B cell (primary cell): ENCODE data around the gene GAK. TPM values are rescaled to one million over a fixed set of nuclear protein-coding genes. Genes with fewer than 3 reads are reported as not detected.

ENCODE experiments used
- ATAC-seq: fragments of 200-7000 bp; cut with Tn5 transposase; one replicate; pipeline ENCODE4 v1.10.0; 2021; ENCODE audit warnings: low read depth, mild to moderate bottlenecking, moderate number of reproducible peaks, moderate library complexity
- CTCF ChIA-PET: fragments of 350-600 bp; sonication (Branson Sonifier 250); formaldehyde crosslinking; loops from one replicate; lab custom pipeline; 2021; ENCODE audit warnings: antibody characterized with exemption, inconsistent platforms; lab: Charles Lee
- POLR2A ChIA-PET: fragments of 350-600 bp; sonication (Branson Sonifier 250); formaldehyde crosslinking; loops from one replicate; lab custom pipeline; 2021; ENCODE audit warnings: antibody characterized with exemption; lab: Charles Lee
- DNase-seq: peaks from one replicate; pipeline ENCODE4 v3.0.0; 2013
- H2AFZ ChIP-seq: 2 replicates; pipeline ENCODE4 v1.6.1; 2012; ENCODE audit warnings: mild to moderate bottlenecking, low read depth, low read length; ENCODE audit not compliant: insufficient read depth, poor library complexity, severe bottlenecking
- H3K27ac ChIP-seq, 2 donors: 1 replicate in 1 of 2; 2 replicates in 1 of 2; pipeline ENCODE4 v1.5.1; 2012 to 2013; ENCODE audit warnings: low read length in 2 of 2, mild to moderate bottlenecking in 2 of 2, moderate library complexity in 1 of 2
- H3K27me3 ChIP-seq, 4 experiments: fragments of 200-600 bp in 1 of 4; sonication (generic) in 1 of 4; replicated peaks in 1 of 4; 1 replicate in 2 of 4; 2 replicates in 2 of 4; pipeline versions ENCODE4 v1.6.1 to v1.7.0; 2013 to 2016; ENCODE audit warnings: low read length in 3 of 4, mild to moderate bottlenecking in 2 of 4, mixed read lengths in 1 of 4, moderate library complexity in 1 of 4; ENCODE audit not compliant: insufficient read depth in 4 of 4, control insufficient read depth in 3 of 4; ENCODE audit errors: control extremely low read depth in 1 of 4
- H3K36me3 ChIP-seq, 2 experiments: replicated peaks in 1 of 2; 1 replicate in 1 of 2; 2 replicates in 1 of 2; pipeline versions ENCODE4 v1.6.1 to v1.7.1; 2013; ENCODE audit warnings: low read length in 1 of 2; ENCODE audit not compliant: insufficient read depth in 2 of 2, control insufficient read depth in 1 of 2; ENCODE audit errors: control extremely low read depth in 1 of 2, extremely low read depth in 1 of 2
- H3K4me1 ChIP-seq, 2 donors: fragments of 200-600 bp in 1 of 2; sonication (generic) in 1 of 2; 1 replicate in 1 of 2; 2 replicates in 1 of 2; pipeline versions ENCODE4 v1.5.1 to v1.6.1; 2013 to 2017; ENCODE audit warnings: low read length in 2 of 2; ENCODE audit not compliant: control insufficient read depth in 2 of 2, insufficient read depth in 2 of 2
- H3K4me2 ChIP-seq: replicated peaks from 2 replicates; pipeline ENCODE3; 2012; ENCODE audit warnings: mild to moderate bottlenecking, low read depth, low read length; ENCODE audit not compliant: poor library complexity, severe bottlenecking
- H3K4me3 ChIP-seq, 5 experiments: fragments of 200-600 bp in 1 of 5; sonication (generic) in 1 of 5; 1 replicate in 3 of 5; 2 replicates in 2 of 5; pipeline versions ENCODE4 v1.5.1 to v1.7.0; 2011 to 2016; ENCODE audit warnings: low read length in 4 of 5, mild to moderate bottlenecking in 4 of 5, low read depth in 2 of 5, control low read depth in 1 of 5, moderate library complexity in 1 of 5; ENCODE audit not compliant: insufficient read depth in 1 of 5; ENCODE audit errors: control extremely low read depth in 1 of 5, extremely low read depth in 1 of 5
- H3K79me2 ChIP-seq: fragments of 200-600 bp; sonication (generic); one replicate; pipeline ENCODE4 v1.6.0; 2016; ENCODE audit warnings: low read length; ENCODE audit not compliant: control insufficient read depth, insufficient read depth
- H3K9ac ChIP-seq: fragments of 200-600 bp; sonication (generic); 2 replicates; pipeline ENCODE4 v1.6.1; 2017; ENCODE audit warnings: mild to moderate bottlenecking, low read length, moderate library complexity
- H3K9me3 ChIP-seq, 3 donors: one replicate each; pipeline versions ENCODE4 v1.6.1 to v1.7.1; 2013; ENCODE audit warnings: low read length in 2 of 3; ENCODE audit not compliant: control insufficient read depth in 2 of 3, insufficient read depth in 1 of 3; ENCODE audit errors: control extremely low read depth in 1 of 3
- H4K20me1 ChIP-seq: 2 replicates; pipeline ENCODE4 v1.6.0; 2012; ENCODE audit warnings: mild to moderate bottlenecking, low read length; ENCODE audit not compliant: insufficient read depth, control insufficient read depth, poor library complexity, severe bottlenecking
- H3K27ac Mint-ChIP-seq: one replicate; pipeline ENCODE4 v1.8.0; 2021; ENCODE audit warnings: mixed read lengths
- H3K27me3 Mint-ChIP-seq: one replicate; pipeline ENCODE4 v1.8.0; 2021; ENCODE audit warnings: mixed read lengths
- H3K4me1 Mint-ChIP-seq: one replicate; pipeline ENCODE4 v1.8.0; 2021; ENCODE audit warnings: mixed read lengths
- H3K4me3 Mint-ChIP-seq: one replicate; pipeline ENCODE4 v1.8.0; 2021; ENCODE audit warnings: mixed read lengths
- H3K9me3 Mint-ChIP-seq: one replicate; pipeline ENCODE4 v1.8.0; 2022; ENCODE audit warnings: mixed read lengths; ENCODE audit not compliant: insufficient read depth
- CTCF ChIP-seq: fragments of 200-600 bp; IDR thresholded peaks from one replicate; pipeline ENCODE4 v1.8.0; 2022; ENCODE audit warnings: antibody characterized with exemption, mild to moderate bottlenecking
- EZH2 ChIP-seq: IDR thresholded peaks from 2 replicates; pipeline ENCODE4 v1.6.1; 2012; ENCODE audit warnings: borderline replicate concordance, low read depth, mild to moderate bottlenecking, moderate library complexity, low read length; ENCODE audit not compliant: insufficient read depth, poor library complexity, severe bottlenecking
- WGBS: methylation state at CpG from one replicate; pipeline ENCODE4 v1.1.5; 2013; ENCODE audit warnings: missing lambda C conversion rate; ENCODE audit not compliant: insufficient coverage; 5-methylcytosine and 5-hydroxymethylcytosine counted together
- intact Hi-C: fragments of 100-400 bp; cut with micrococcal nuclease; formaldehyde crosslinking; loops from one replicate; pipeline ENCODE4 v1.10.0; 2022
- polyA plus RNA-seq: library from polyadenylated mRNA; depleted of rRNA; stranded (reverse); fragments of >200 nt; gene quantifications from 2 replicates; pipeline ENCODE4 v1.2.3, GENCODE V29; 2012
- total RNA-seq, 2 donors: library from RNA; stranded (reverse); fragments of 120-200 nt in 1 of 2; gene quantifications; 1 replicate in 1 of 2; 2 replicates in 1 of 2; pipeline versions ENCODE4 v1.2.3 to v1.2.4, GENCODE V29; 2013 to 2022

GAK gene
- total and polyA plus RNA-seq, 2 donors (not counting 1 experiment from before 2014, with no cell fraction given), result 113 to 283 TPM

DNA sequence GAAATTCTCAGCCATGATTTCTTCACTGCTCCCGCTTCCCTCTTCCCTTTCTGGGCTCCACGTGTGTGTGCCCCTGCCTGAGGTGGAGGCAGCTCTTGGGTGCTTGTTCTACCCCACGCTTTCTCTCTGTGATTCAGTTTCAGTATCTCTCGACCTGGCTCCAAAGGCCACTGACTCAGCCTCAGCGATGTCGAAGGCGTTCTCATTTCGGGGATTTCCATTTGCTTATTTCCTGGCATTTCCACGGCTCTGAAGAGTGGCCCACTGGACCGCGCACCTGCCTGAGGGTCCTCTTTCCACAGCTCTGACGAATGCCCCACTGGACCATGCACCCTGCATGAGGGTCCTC is 52.4 kb downstream of the GAK start:
- H2AFZ ChIP-seq, result no peak overlapping the region
- H3K9me3 Mint-ChIP-seq, result no peaks in the 10 kb centered on the region
- intact Hi-C loops, result no loop called here
- no peak overlapping the region for H3K4me3 Mint-ChIP-seq
- no peak overlapping the region for H3K9ac ChIP-seq
- ChIA-PET POLR2A (no interaction called here), CTCF (interaction anchor here (0.6 to 2.0 kb wide), 4 partner anchors 43 to 108 kb away, joined by 4 to 7 read pairs (median 6); partner anchors contain the start of gene IDUA)
- peak overlapping the region; percentile 16 for H3K27ac Mint-ChIP-seq
- H3K27me3 Mint-ChIP-seq, result no peaks in the 10 kb centered on the region
- TF ChIP-seq EZH2 (no peak), CTCF (no peak)
- no peaks in the 10 kb centered on the region for H3K4me1 Mint-ChIP-seq
- H3K27ac ChIP-seq, result no peak overlapping the region
- H3K4me1 ChIP-seq, result no peaks in the 10 kb centered on the region
- WGBS, result 76% methylated on average over 12 of the region's 12 CpGs
- H3K36me3 ChIP-seq, result peaks cover 11 to 80% of the 10 kb centered on the region in 2 experiments
- DNase-seq, result no peak
- H3K27me3 ChIP-seq, result no peaks in the 10 kb centered on the region
- no peaks in the 10 kb centered on the region for H3K79me2 ChIP-seq
- H3K4me3 ChIP-seq, result no peak overlapping the region
- no peak for ATAC-seq
- peaks cover 12% of the 10 kb centered on the region for H4K20me1 ChIP-seq
- H3K9me3 ChIP-seq, result no peaks in the 10 kb centered on the region
- H3K4me2 ChIP-seq, result no peak overlapping the region

DNA sequence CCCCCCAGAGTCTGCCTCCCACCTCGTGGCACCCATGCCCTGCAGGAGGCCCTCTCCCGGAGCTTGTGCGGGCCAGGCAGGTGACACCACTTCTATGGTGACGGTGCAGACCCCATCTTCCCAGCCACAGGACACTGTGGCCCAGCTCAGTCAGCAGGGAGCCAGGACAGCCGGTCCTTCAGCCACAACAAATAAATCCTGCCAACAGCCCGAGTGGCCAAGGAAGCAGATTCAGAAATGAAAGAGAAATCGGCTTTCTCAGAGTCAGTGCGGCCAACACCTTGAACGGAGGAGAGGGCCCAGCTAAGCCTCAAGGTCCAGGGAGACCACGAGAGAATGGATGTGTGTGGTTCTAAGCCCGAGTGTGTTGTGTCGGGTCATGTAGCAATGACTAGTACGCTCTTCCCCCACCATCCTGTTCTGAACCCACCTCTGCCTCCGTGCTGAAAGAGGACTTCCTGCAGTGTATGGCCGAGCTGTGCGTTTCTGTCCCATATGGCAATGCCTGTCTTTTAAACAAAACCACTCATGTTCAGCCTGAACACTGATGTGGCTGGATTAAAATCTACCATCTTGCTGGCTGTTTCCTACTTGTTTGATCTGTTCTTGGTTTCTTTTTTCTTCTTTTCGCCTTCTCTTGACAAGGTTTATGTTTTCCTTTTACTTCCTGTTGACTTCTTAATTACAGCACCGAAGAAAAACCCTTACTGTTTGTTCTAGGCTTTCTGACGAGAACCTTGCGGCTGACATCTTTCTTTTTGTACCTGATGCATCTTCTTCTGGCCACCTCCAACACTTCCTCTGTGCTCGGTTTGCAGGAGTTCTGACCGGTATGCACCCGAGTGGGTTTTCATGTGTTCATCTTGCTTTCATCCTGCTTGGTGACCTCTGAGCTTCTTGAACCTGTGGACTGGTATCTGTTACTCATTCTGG is 53.1 kb downstream of the GAK start:
- POLR2A ChIA-PET, result no interaction called here
- Histone ChIP-seq H2AFZ (no peak overlapping the region), H4K20me1 (peaks cover 12% of the 10 kb centered on the region), H3K9ac (no peak overlapping the region), H3K79me2 (no peaks in the 10 kb centered on the region), H3K36me3 (peaks cover 11 to 78% of the 10 kb centered on the region in 2 experiments), H3K27me3 (no peaks in the 10 kb centered on the region), H3K27ac (no peak overlapping the region), H3K4me2 (no peak overlapping the region), H3K9me3 (no peaks in the 10 kb centered on the region), H3K4me1 (no peaks in the 10 kb centered on the region), H3K4me3 (no peak overlapping the region)
- WGBS, result 95% methylated on average over 19 of the region's 23 CpGs
- Mint-ChIP-seq H3K4me1 (no peaks in the 10 kb centered on the region), H3K9me3 (no peaks in the 10 kb centered on the region), H3K27me3 (no peaks in the 10 kb centered on the region), H3K27ac (peak overlapping the region; percentile 53), H3K4me3 (no peak overlapping the region)
- DNase-seq (no peak), ATAC-seq (no peak)
- intact Hi-C loops, result no loop called here
- CTCF ChIA-PET, result interaction anchor here (0.6 to 2.0 kb wide), 3 partner anchors 44 to 108 kb away, joined by 4 to 7 read pairs (median 6); partner anchors contain the start of gene IDUA
- TF ChIP-seq EZH2, result no peak
- TF ChIP-seq CTCF, result no peak
